HG02840 (cell line): ENCODE results near the gene PRELID1.
"Not testable (repeated sequence)": the region's sequence is repeated elsewhere in the genome, so short reads cannot be mapped to it uniquely, and the experiment has no call there.

Experiments
- ATAC-seq: cut with Tn5 transposase; IDR thresholded peaks from one replicate; pipeline ENCODE4 v1.9.1; 2021; ENCODE audit warnings: mild to moderate bottlenecking, moderate library complexity, moderate number of reproducible peaks; ENCODE audit not compliant: unreplicated experiment, low FRiP score

PRELID1 gene

GRCh38 chr5:177297922-177298321 is 5.7 kb upstream of the PRELID1 start:
- no peak for ATAC-seq

- ATAC-seq: no peak
Measured at GRCh38 chr5:177299697-177300096, 3.9 kb upstream of the PRELID1 start.

- ATAC-seq: peak; percentile 37
Measured at GRCh38 chr5:177300236-177300880, 3.2 kb upstream of the PRELID1 start.

GRCh38 chr5:177300951-177301350 is 2.6 kb upstream of the PRELID1 start:
- ATAC-seq: no peak

GRCh38 chr5:177301503-177302165 is 2.0 kb upstream of the PRELID1 start:
- no peak for ATAC-seq

- ATAC-seq: no peak
Measured at GRCh38 chr5:177302354-177303110, 1.1 kb upstream of the PRELID1 start.

GRCh38 chr5:177303925-177304391 is 359 bp downstream of the PRELID1 start:
- no peak for ATAC-seq

- no peak for ATAC-seq
Measured at GRCh38 chr5:177304392-177305119, 957 bp downstream of the PRELID1 start.

- ATAC-seq: not testable (repeated sequence)
Measured at GRCh38 chr5:177306103-177306640, 2.6 kb downstream of the PRELID1 start.

- ATAC-seq: no peak
Measured at GRCh38 chr5:177306674-177307543, 3.3 kb downstream of the PRELID1 start.

- no peak for ATAC-seq
Measured at GRCh38 chr5:177307544-177308363, 4.2 kb downstream of the PRELID1 start.

GRCh38 chr5:177308740-177309139 is 5.1 kb downstream of the PRELID1 start:
- ATAC-seq: no peak

- no peak for ATAC-seq
Measured at GRCh38 chr5:177309351-177310191, 6.0 kb downstream of the PRELID1 start.

- ATAC-seq: no peak
Measured at GRCh38 chr5:177310332-177310731, 6.7 kb downstream of the PRELID1 start.

- ATAC-seq: peak; percentile 35
Measured at GRCh38 chr5:177310757-177311391, 7.3 kb downstream of the PRELID1 start.

GRCh38 chr5:177311392-177311722 is 7.8 kb downstream of the PRELID1 start:
- ATAC-seq: no peak
